NB4 (cell line): ENCODE data around the gene ACACB.

Source experiments
- DNase-seq: peaks from one replicate; pipeline ENCODE4 v3.0.0; 2010; ENCODE audit warnings: low read depth
- H3K4me3 ChIP-seq: one replicate; pipeline ENCODE4 v1.5.1; 2011; ENCODE audit warnings: mild to moderate bottlenecking, low read depth, low read length, moderate library complexity
- CTCF ChIP-seq: IDR thresholded peaks from one replicate; pipeline ENCODE4 v1.5.1; 2012; ENCODE audit warnings: low read depth, low read length
- MAX ChIP-seq: IDR thresholded peaks from 2 replicates; pipeline ENCODE4 v1.6.1; 2011; ENCODE audit warnings: low read depth, low read length
- MYC ChIP-seq: IDR thresholded peaks from 2 replicates; pipeline ENCODE4 v1.6.1; 2011; ENCODE audit warnings: low read depth, low read length
- POLR2A ChIP-seq: IDR thresholded peaks from 2 replicates; pipeline ENCODE4 v1.6.1; 2011; ENCODE audit warnings: mild to moderate bottlenecking; ENCODE audit not compliant: insufficient read length; ENCODE audit errors: extremely low read depth

The ACACB gene

GRCh38 chr12:109256011-109256410 is 139.6 kb downstream of the ACACB start:
- no peak for DNase-seq
- TF ChIP-seq CTCF (no peak), POLR2A (no peak), MAX (no peak), MYC (no peak)
- H3K4me3 ChIP-seq = no peak overlapping the region

GRCh38 chr12:109258201-109258600 is 141.8 kb downstream of the ACACB start:
- TF ChIP-seq POLR2A = no peak
- no peak for TF ChIP-seq MYC
- TF ChIP-seq CTCF = no peak
- TF ChIP-seq MAX = no peak
- no peak for DNase-seq
- no peak overlapping the region for H3K4me3 ChIP-seq

- no peak for TF ChIP-seq CTCF
- TF ChIP-seq POLR2A = no peak
- TF ChIP-seq MYC = no peak
- TF ChIP-seq MAX = no peak
- H3K4me3 ChIP-seq = no peak overlapping the region
- no peak for DNase-seq
Measured at GRCh38 chr12:109258607-109259544, 142.5 kb downstream of the ACACB start.

GRCh38 chr12:109259545-109259895 is 143.1 kb downstream of the ACACB start:
- H3K4me3 ChIP-seq = no peak overlapping the region
- DNase-seq = no peak
- no peak for TF ChIP-seq POLR2A
- no peak for TF ChIP-seq CTCF
- no peak for TF ChIP-seq MYC
- no peak for TF ChIP-seq MAX

GRCh38 chr12:109261087-109261486 is 144.7 kb downstream of the ACACB start:
- DNase-seq = no peak
- no peak overlapping the region for H3K4me3 ChIP-seq
- no peak for TF ChIP-seq POLR2A
- TF ChIP-seq CTCF = no peak
- no peak for TF ChIP-seq MAX
- TF ChIP-seq MYC = no peak
